PFSK-1 (cell line): ENCODE data around the gene SYTL4.

Experiments used
- POLR2AphosphoS5 ChIP-seq: IDR thresholded peaks from 2 replicates; pipeline ENCODE4 v1.6.1; 2012; ENCODE audit warnings: low read depth, mild to moderate bottlenecking, control low read depth, low read length, moderate library complexity
- TAF1 ChIP-seq: IDR thresholded peaks from 2 replicates; pipeline ENCODE4 v1.6.1; 2012; ENCODE audit warnings: low read length, control low read depth, borderline replicate concordance; ENCODE audit not compliant: insufficient read depth
- TF ChIP-seq, protein P1 (sequence below), 2 experiments: IDR thresholded peaks; 2 replicates each; pipeline versions ENCODE4 v1.6.1 to v1.8.0; 2011 to 2012; ENCODE audit warnings: low read depth in 2 of 2, low read length in 2 of 2, control low read depth in 1 of 2, inconsistent platforms in 1 of 2, mild to moderate bottlenecking in 1 of 2, moderate library complexity in 1 of 2; ENCODE audit not compliant: insufficient read depth in 1 of 2

DNA sequence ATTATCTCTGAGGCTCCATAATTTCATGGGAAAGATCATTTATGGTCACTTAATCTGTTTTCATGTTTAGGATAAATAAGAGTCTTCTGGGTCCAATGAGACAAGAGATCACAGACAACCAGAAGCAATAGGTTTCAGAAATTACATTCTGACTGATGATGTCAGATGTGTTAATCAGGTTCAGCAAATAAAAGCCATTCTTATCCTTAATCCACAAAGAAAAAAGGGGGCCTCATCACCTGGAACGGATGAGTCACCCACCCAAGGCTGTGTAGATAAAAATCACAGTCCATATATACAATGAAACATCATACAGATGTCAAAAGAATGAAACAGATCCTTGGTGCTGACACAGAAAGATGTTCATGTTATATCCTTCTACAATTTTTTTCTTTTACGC, 36.6 kb downstream of the SYTL4 start:
- no peak for TF ChIP-seq POLR2AphosphoS5
- TF ChIP-seq, protein P1, sequence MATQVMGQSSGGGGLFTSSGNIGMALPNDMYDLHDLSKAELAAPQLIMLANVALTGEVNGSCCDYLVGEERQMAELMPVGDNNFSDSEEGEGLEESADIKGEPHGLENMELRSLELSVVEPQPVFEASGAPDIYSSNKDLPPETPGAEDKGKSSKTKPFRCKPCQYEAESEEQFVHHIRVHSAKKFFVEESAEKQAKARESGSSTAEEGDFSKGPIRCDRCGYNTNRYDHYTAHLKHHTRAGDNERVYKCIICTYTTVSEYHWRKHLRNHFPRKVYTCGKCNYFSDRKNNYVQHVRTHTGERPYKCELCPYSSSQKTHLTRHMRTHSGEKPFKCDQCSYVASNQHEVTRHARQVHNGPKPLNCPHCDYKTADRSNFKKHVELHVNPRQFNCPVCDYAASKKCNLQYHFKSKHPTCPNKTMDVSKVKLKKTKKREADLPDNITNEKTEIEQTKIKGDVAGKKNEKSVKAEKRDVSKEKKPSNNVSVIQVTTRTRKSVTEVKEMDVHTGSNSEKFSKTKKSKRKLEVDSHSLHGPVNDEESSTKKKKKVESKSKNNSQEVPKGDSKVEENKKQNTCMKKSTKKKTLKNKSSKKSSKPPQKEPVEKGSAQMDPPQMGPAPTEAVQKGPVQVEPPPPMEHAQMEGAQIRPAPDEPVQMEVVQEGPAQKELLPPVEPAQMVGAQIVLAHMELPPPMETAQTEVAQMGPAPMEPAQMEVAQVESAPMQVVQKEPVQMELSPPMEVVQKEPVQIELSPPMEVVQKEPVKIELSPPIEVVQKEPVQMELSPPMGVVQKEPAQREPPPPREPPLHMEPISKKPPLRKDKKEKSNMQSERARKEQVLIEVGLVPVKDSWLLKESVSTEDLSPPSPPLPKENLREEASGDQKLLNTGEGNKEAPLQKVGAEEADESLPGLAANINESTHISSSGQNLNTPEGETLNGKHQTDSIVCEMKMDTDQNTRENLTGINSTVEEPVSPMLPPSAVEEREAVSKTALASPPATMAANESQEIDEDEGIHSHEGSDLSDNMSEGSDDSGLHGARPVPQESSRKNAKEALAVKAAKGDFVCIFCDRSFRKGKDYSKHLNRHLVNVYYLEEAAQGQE (IDR thresholded peaks at IDR 0.05; ENCODE audit: insufficient read depth in 1 of 2, low read depth in 2 of 2, low read length in 2 of 2), result no peak
- no peak for TF ChIP-seq TAF1
